HG02840 (cell line): ENCODE data around the gene KCNH3.

Source experiments
- ATAC-seq: cut with Tn5 transposase; IDR thresholded peaks from one replicate; pipeline ENCODE4 v1.9.1; 2021; ENCODE audit warnings: mild to moderate bottlenecking, moderate library complexity, moderate number of reproducible peaks; ENCODE audit not compliant: unreplicated experiment, low FRiP score

KCNH3 gene

GRCh38 chr12:49557917-49558215 is 19.0 kb downstream of the KCNH3 start:
- ATAC-seq: no peak

DNA sequence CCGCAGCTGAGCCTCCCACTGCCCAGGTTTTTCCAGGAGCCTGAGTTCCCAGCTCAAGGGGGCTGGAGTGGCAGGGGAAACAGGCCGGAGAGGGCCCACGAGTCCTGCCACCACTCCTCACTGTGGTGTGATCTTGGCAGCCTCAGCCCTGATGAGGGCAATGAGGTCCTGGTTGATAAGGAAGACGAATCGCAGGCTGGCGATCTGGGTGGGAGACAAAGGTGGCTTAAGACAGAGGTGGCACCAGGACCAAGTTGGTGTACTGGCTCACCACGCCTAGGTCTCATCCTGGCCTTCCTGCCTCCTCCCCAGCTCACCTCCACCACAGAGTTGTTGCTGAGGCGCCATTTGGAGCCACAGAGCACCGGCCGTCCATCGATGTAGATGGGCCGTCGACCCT is 19.7 kb downstream of the KCNH3 start:
- no peak for ATAC-seq

DNA sequence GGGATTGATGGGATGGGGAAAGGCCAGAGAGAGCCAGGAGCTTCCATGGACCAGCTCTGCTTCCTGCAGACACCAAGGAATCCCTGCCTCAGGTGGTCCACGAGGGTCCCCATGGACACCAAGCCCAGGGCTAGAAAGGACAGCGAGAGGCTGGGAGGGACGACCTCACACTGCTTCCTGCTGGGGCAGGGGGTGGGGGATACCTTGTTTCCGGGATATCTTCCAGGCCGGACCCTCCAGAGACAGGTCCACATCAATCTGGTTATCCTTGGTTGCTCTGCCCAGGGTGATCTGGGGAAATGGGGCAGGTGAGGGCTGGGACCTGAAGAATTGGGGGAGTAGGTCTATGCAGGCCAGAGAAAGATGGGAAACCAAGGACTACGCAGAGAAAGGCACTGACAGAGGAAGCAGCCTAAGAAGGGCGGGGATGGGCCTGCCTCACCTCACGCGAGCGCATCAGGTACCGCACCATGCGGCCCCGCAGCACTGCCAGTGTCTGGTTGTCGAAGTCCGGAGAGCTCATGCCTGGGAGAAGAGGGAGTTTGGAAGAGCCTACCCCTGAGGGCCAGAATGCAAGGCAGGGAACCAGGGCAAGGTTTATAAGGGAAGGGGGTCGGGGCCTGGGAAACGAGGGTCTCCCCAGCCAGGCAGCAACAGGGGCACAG is 20.3 kb downstream of the KCNH3 start:
- ATAC-seq: no peak

DNA sequence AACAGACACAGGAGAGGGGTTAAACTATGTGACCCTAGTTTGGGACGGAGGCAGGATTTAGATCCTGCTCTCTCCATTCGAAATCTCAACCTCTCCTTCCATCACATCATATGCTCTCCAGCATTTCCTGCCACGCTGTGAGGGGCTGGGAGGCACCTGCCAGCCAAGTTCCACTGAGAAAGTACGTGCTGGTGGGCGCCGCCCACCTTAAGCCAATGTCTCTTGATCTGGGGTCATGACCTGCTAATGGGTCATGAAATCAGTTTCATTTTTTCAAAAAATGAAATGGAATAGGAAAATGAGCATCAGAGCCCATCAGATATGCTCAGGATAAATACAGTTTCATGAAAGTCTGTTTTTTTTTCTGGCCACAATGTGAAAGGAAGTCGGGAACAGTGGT is 21.9 kb downstream of the KCNH3 start:
- no peak for ATAC-seq

DNA sequence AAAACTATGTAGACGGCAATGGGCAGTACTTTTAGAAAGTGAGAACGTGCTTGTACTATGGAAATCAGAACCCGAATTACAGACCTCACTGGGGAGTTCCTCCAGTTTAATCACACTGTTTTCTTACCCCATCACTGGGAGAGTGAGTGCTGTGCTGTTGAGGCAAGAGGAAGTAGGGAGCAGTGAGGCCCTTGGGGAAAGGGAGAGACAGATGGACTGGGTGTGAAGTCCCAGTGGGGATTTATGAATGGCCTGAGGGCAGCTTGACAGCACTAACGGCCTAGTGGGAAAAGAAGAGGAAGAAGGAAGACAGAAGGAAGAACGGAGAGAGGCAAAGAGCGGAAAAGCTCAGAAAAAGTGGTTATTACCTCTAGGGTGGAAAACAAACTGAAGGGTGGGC is 23.4 kb downstream of the KCNH3 start:
- ATAC-seq: no peak

- ATAC-seq: no peak
Measured at GRCh38 chr12:49562831-49563230, 24.0 kb downstream of the KCNH3 start.

- no peak for ATAC-seq
Measured at GRCh38 chr12:49563951-49564685, 25.3 kb downstream of the KCNH3 start.

GRCh38 chr12:49564686-49565405 is 26.0 kb downstream of the KCNH3 start:
- ATAC-seq: no peak

GRCh38 chr12:49565406-49566265 is 26.8 kb downstream of the KCNH3 start:
- no peak for ATAC-seq

- no peak for ATAC-seq
Measured at GRCh38 chr12:49566361-49566760, 27.5 kb downstream of the KCNH3 start.

GRCh38 chr12:49567302-49567610 is 28.4 kb downstream of the KCNH3 start:
- no peak for ATAC-seq

GRCh38 chr12:49567611-49568441 is 29.0 kb downstream of the KCNH3 start, which contains the start of gene MCRS1:
Gene MCRS1 (minus strand): TSS chr12:49568142. CDS start chr12:49566731, 1,411 bp downstream.
- peak; percentile 86 for ATAC-seq

- ATAC-seq: no peak
Measured at GRCh38 chr12:49568442-49569162, 29.8 kb downstream of the KCNH3 start.

GRCh38 chr12:49577589-49578315 is 38.9 kb downstream of the KCNH3 start:
- ATAC-seq: no peak

DNA sequence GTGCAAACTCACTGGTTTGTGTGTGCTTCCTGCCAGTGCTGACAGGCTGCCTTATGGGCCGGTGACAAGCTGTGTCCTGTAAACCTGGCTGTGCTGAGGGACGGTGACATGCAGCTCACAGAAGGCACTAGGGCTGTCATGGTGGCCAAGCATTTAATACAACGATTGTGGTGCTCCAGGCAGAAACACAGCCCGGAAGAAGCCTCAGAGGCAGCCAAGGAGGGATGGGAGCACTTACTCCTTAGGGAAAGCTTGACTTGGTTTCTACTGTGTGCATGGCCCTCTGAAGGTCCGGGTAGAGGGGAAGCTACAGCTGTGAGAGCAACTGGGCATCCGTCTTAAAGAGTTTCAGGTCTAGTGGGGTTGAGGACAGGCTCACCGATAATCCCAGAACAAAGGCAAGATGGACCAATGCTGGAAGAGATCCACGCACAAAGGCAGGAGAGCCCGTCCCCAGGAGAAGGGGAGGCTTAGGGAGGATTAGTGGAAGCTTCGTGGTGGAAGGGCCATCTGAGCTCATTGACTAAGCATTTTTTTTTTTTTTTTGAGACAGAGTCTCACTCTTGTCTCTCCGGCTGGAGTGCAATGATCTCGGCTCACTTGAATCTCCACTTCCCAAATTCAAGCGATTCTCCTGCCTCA is 39.8 kb downstream of the KCNH3 start:
- ATAC-seq: no peak

DNA sequence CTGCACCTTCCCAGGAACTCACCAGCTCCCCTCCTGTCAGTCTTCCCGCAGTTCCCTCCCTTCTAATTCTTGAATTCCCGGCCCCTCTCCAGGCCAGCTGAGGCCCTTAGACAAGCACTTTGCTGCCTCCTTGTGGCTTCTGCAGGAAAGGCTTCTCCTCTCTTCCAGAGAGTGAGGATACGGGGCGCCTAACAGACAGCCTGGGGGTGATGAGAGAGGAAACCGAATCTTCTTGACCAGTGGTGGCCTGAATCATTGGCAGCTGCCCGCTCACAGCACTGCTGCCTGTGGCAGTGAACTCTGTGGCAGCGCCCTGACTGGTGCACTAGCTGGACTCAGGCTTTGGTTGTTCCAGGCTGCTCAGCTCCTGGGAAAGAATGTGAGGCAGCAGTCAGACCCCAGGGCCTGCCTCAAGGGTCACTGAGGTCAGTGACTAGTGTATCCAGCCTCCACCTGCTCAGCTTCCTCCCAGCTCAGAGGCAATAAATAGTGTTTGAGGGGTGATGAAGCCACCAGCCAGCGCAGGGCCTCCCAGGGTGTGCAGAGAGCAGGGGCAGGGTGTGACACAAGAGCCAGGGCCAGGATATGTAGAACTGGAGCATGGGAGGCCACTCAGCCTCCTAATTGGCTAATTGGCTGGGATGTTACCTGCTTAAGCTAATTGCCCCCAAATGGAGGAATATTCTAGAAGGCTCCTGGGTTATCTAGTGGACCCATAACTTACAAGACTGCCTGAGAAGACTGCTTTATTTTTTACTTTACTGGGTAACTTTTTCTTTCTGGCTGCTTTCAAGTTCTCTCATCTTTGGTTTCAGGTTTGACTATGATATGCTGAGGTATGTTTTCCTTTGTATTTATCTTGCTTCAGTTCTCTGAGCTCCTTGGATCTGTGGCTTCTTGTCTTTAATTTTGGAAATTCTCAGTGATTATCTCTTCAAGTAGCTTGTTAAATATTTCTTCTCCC is 42.0 kb downstream of the KCNH3 start:
- no peak for ATAC-seq

GRCh38 chr12:49582201-49582600 is 43.4 kb downstream of the KCNH3 start:
- no peak for ATAC-seq
